ENCODE data around the gene HIC1. TPM values are rescaled to one million over a fixed set of nuclear protein-coding genes. Genes with fewer than 3 reads are reported as not detected.

The HIC1 gene
- total and polyA plus RNA-seq, 8 donors: 1.5 to 107 (median 8.9) TPM

DNA sequence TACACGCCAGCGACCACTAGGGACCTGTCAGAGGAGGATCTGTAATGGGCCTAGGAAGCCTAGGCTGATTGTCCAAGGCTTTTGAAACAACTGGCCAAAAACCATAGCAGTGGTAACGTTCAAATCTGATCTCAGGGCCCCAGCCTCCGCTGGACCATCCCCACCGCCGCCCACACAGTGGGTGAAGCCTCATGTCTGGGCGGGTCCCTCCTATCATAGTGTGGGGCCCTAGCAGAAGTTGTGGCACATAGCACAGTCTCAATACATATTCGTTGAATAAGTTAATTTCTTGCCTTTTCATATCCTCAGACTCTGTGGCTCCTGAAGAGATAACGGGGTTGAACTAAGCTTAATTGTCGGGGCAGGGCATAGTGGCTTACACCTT lies 24.1 kb upstream of the HIC1 start:
- Histone ChIP-seq H3K27me3 (peaks cover 0 to 39% (median 17%) of the 10 kb centered on the region in 3 donors), H3K9me3 (no peaks in the 10 kb centered on the region), H3K36me3 (peaks cover 0 to 21% (median 20%) of the 10 kb centered on the region in 4 donors), H3K4me3 (peak overlapping the region; percentile 94 to 100 (median 100)), H3K27ac (peak overlapping the region in 3 of 5 donors; percentile 79 to 83 (median 79)), H3K4me1 (peaks cover 20 to 50% (median 43%) of the 10 kb centered on the region in 4 donors)
- TF ChIP-seq POLR2AphosphoS5 (IDR thresholded peaks at IDR 0.05) (no peak), EP300 (IDR thresholded peaks at IDR 0.05) (no peak), POLR2A (IDR thresholded peaks at IDR 0.05) (no peak)
- TF ChIP-seq, protein P1, sequence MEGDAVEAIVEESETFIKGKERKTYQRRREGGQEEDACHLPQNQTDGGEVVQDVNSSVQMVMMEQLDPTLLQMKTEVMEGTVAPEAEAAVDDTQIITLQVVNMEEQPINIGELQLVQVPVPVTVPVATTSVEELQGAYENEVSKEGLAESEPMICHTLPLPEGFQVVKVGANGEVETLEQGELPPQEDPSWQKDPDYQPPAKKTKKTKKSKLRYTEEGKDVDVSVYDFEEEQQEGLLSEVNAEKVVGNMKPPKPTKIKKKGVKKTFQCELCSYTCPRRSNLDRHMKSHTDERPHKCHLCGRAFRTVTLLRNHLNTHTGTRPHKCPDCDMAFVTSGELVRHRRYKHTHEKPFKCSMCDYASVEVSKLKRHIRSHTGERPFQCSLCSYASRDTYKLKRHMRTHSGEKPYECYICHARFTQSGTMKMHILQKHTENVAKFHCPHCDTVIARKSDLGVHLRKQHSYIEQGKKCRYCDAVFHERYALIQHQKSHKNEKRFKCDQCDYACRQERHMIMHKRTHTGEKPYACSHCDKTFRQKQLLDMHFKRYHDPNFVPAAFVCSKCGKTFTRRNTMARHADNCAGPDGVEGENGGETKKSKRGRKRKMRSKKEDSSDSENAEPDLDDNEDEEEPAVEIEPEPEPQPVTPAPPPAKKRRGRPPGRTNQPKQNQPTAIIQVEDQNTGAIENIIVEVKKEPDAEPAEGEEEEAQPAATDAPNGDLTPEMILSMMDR (IDR thresholded peaks at IDR 0.05): peak in 3 of 7 experiments; percentile 16 to 36 (median 16)
- no peak for DNase-seq
- 10 to 22% (median 12%) methylated on average over 10 of the region's 10 CpGs for WGBS, 5 donors
- intact Hi-C loops (cut with DNase I; ENCODE audit: low total_unique reads): no loop called here

DNA sequence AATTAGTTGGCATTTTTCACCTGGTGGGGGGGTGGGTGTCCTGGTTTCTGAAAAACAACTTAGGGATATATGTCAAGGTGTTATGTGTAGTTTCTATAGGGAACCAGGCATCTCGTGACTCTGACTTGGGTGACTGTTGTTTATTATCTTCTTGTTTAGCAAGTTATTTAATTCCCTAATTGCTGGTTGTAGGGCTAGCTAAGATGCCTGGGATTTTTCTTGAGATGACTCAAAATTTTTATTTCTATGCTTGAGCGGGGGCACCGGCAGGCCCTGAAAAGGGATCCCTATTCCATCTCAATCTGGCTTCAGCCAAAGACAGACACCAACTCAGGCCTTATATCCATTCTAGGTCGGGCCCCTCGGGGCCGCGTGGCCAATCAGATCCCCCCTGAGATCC lies 21.8 kb upstream of the HIC1 start:
- no peak for DNase-seq

DNA sequence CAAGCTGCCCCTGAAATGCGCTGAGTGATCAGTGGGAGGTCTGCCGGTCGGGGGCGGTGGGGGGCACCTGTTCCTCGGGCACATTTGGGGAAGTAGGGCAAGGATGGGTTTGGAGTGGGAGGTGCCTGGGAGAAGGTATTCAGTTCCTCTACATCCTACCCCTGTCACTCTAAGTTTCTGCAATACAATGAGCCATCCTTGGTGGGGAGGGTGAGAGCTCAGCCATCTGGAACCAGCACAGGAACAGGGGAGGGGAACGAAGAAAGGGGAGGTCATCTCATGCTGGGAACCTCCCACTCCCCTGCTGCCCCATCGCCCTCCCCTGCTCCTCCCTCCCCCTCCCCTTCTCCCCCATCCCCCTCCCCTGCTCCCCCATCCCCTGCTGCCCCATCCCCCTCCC lies 20.7 kb upstream of the HIC1 start:
- no peak for DNase-seq
- H3K27me3 ChIP-seq: peaks cover 0 to 5% (median 0%) of the 10 kb centered on the region in 3 donors
- no peak overlapping the region for H3K27ac ChIP-seq
- WGBS, 5 donors: 85 to 94% (median 88%) methylated on average over 7 of the region's 7 CpGs
- no peak overlapping the region for H3K4me3 ChIP-seq
- peaks cover 15 to 42% (median 34%) of the 10 kb centered on the region in 4 donors for H3K4me1 ChIP-seq
- H3K9me3 ChIP-seq: no peaks in the 10 kb centered on the region
- H3K36me3 ChIP-seq: peaks cover 16 to 54% (median 52%) of the 10 kb centered on the region in 4 donors
- intact Hi-C loops (cut with DNase I; ENCODE audit: low total_unique reads): no loop called here
- TF ChIP-seq, protein P1 (IDR thresholded peaks at IDR 0.05): no peak
- TF ChIP-seq POLR2AphosphoS5 (IDR thresholded peaks at IDR 0.05): no peak
- TF ChIP-seq POLR2A (IDR thresholded peaks at IDR 0.05): no peak
- TF ChIP-seq EP300 (IDR thresholded peaks at IDR 0.05): no peak

More for the DNA sequence above, 21.8 kb upstream of the HIC1 start:
- H3K27ac ChIP-seq: no peak overlapping the region
- H3K36me3 ChIP-seq: peaks cover 16 to 45% (median 44%) of the 10 kb centered on the region in 4 donors
- TF ChIP-seq POLR2AphosphoS5 (IDR thresholded peaks at IDR 0.05): no peak
- no peak for TF ChIP-seq EP300 (IDR thresholded peaks at IDR 0.05)
- TF ChIP-seq, protein P1 (IDR thresholded peaks at IDR 0.05): no peak
- TF ChIP-seq POLR2A (IDR thresholded peaks at IDR 0.05): no peak
- peaks cover 15 to 42% (median 34%) of the 10 kb centered on the region in 4 donors for H3K4me1 ChIP-seq
- H3K4me3 ChIP-seq: no peak overlapping the region
- H3K27me3 ChIP-seq: peaks cover 0 to 15% (median 5%) of the 10 kb centered on the region in 3 donors
- 90 to 97% (median 94%) methylated on average over 7 of the region's 7 CpGs for WGBS, 5 donors
- H3K9me3 ChIP-seq: no peaks in the 10 kb centered on the region
- intact Hi-C loops (cut with DNase I; ENCODE audit: low total_unique reads): no loop called here

DNA sequence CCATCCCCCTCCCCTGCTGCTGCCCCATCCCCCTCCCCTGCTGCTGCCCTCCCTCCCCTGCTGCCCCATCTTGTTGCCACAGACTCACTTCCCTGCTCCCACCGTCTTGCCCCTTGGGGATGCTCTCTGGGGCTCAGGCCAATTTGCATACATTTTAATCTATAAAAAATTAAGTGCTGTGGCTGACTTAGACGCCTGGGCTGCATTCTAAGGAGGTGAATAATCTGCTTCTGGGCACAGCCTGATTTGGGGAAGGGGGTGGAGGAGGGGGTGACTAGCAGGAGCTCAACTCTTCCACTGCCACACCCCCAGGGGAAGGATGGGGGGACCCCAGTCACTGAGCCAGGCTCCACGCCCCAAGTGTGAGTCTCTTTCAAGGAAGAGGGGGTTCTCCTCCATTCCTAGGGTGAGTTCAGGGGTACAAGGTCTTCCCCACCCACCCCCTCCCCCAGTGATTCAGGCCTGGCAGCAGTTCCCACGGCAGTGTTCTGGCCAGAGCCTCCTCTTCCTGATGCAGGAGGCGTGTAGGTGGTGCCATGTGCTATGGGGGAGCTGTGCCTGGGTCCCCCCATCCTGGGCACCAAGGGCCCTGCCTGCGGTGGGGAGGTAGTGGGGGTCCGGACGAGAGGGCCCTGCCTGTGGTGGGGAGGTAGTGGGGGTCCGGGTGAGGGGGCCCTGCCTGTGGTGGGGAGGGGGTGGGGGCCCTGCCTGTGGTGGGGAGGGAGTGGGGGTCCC lies 19.9 kb upstream of the HIC1 start:
- WGBS, 5 donors: 55 to 93% (median 65%) methylated on average over 4 to 9 of the region's 9 CpGs
- TF ChIP-seq POLR2AphosphoS5 (IDR thresholded peaks at IDR 0.05) (no peak), POLR2A (IDR thresholded peaks at IDR 0.05) (no peak), EP300 (IDR thresholded peaks at IDR 0.05) (no peak)
- TF ChIP-seq, protein P1 (IDR thresholded peaks at IDR 0.05): no peak
- intact Hi-C loops (cut with DNase I; ENCODE audit: low total_unique reads): no loop called here
- Histone ChIP-seq H3K27ac (no peak overlapping the region), H3K4me1 (peaks cover 15 to 35% (median 29%) of the 10 kb centered on the region in 4 donors), H3K4me3 (no peak overlapping the region), H3K27me3 (no peaks in the 10 kb centered on the region), H3K36me3 (peaks cover 16 to 60% (median 55%) of the 10 kb centered on the region in 4 donors), H3K9me3 (no peaks in the 10 kb centered on the region)
- no peak for DNase-seq

Measured in stomach (tissue), 9 donors.